HCT116 (cell line): Measurements from ENCODE around the gene PTPRS. TPM values are rescaled to one million over a fixed set of nuclear protein-coding genes. Genes with fewer than 3 reads are reported as not detected.
A peak's percentile ranks its signal among the peaks of the same experiment; 100 is the strongest.

ENCODE experiments used
- ATAC-seq: fragments of 200-7000 bp; cut with Tn5 transposase; 2 replicates; pipeline ENCODE4 v1.9.1; 2020; ENCODE audit warnings: mild to moderate bottlenecking, moderate library complexity
- BruUV-seq: library from RNA; stranded (reverse); fragments of 400-500 nt; replicated peaks from 2 replicates; lab custom pipeline; 2021; lab: Mats Ljungman, UMichigan
- CTCF ChIA-PET: fragments of 300-600 bp; sonication (Branson Sonifier 250); formaldehyde crosslinking; loops from one replicate; lab custom pipeline; 2021; ENCODE audit warnings: antibody characterized with exemption; lab: Charles Lee
- POLR2A ChIA-PET: fragments of 300-600, 350-600 bp; sonication (Branson Sonifier 250); formaldehyde crosslinking; loops from one replicate; lab custom pipeline; 2021; ENCODE audit warnings: antibody characterized with exemption; lab: Charles Lee
- RAD21 ChIA-PET, 2 experiments: fragments of 300-600 bp; sonication (Branson Sonifier 250); formaldehyde crosslinking; loops; one replicate each; lab custom pipeline; 2023; ENCODE audit warnings: low total read pairs in 2 of 2; ENCODE audit not compliant: uncharacterized antibody in 2 of 2, unreplicated experiment in 2 of 2, low non-redundant PET in 1 of 2; lab: Charles Lee
- DNase-seq: peaks from one replicate; pipeline ENCODE4 v3.0.0-alpha.2; 2010; ENCODE audit warnings: low read depth, low spot score
- H2AFZ ChIP-seq: fragments of 200-600 bp; shearing (Covaris generic), sonication (generic); 2 replicates; pipeline ENCODE4 v1.6.1; 2017; ENCODE audit warnings: low read depth, mixed run types, mixed read lengths, antibody characterized with exemption, low read length; ENCODE audit not compliant: poor library complexity, severe bottlenecking
- H3K27ac ChIP-seq: 2 replicates; pipeline ENCODE4 v1.5.1; 2012; ENCODE audit warnings: low read depth, low read length
- H3K27me3 ChIP-seq: fragments of 200-600 bp; sonication (generic); 2 replicates; pipeline ENCODE4 v1.6.1; 2016; ENCODE audit warnings: mixed run types, low read length, mixed read lengths; ENCODE audit not compliant: insufficient read depth
- H3K36me3 ChIP-seq, 2 experiments: fragments of 200-500 bp in 1 of 2; fragments of 200-600 bp in 1 of 2; sonication (Bioruptor generic) in 1 of 2; sonication (generic) in 1 of 2; 2 replicates each; pipeline versions ENCODE4 v1.5.1 to v1.6.1; 2014 to 2016; ENCODE audit warnings: low read length in 2 of 2, inconsistent platforms in 1 of 2, mixed read lengths in 1 of 2, mixed run types in 1 of 2; ENCODE audit not compliant: insufficient read depth in 2 of 2, control insufficient read depth in 1 of 2
- H3K4me1 ChIP-seq, 2 experiments: fragments of 200-600 bp in 1 of 2; sonication (generic) in 1 of 2; 2 replicates each; pipeline versions ENCODE4 v1.5.1 to v1.6.1; 2012 to 2017; ENCODE audit warnings: low read length in 2 of 2, inconsistent platforms in 1 of 2, mild to moderate bottlenecking in 1 of 2, mixed read lengths in 1 of 2, mixed run types in 1 of 2, moderate library complexity in 1 of 2; ENCODE audit not compliant: insufficient read depth in 2 of 2, control insufficient read depth in 1 of 2
- H3K4me2 ChIP-seq: fragments of 200-600 bp; sonication (generic); 2 replicates; pipeline ENCODE4 v1.6.1; 2017; ENCODE audit warnings: mixed run types, low read length, mixed read lengths
- H3K4me3 ChIP-seq, 2 experiments: fragments of 200-600 bp in 1 of 2; sonication (generic) in 1 of 2; replicated peaks in 1 of 2; 2 replicates each; pipeline ENCODE4 v1.5.1; 2011 to 2016; ENCODE audit warnings: low read length in 2 of 2, control low read depth in 1 of 2, low read depth in 1 of 2, mild to moderate bottlenecking in 1 of 2, mixed read lengths in 1 of 2, mixed run types in 1 of 2
- H3K79me2 ChIP-seq: fragments of 200-600 bp; sonication (generic); 2 replicates; pipeline ENCODE4 v1.6.1; 2017; ENCODE audit warnings: mild to moderate bottlenecking, mixed run types, low read length, moderate library complexity, mixed read lengths; ENCODE audit not compliant: insufficient read depth
- H3K9ac ChIP-seq: fragments of 200-600 bp; sonication (generic); 2 replicates; pipeline ENCODE4 v1.6.1; 2016; ENCODE audit warnings: low read length, mixed read lengths
- H3K9me2 ChIP-seq: fragments of 200-600 bp; sonication (generic), shearing (Covaris generic); 2 replicates; pipeline ENCODE4 v1.6.1; 2017; ENCODE audit warnings: mixed run types, mild to moderate bottlenecking, moderate library complexity; ENCODE audit not compliant: insufficient read depth
- H3K9me3 ChIP-seq, 2 experiments: fragments of 200-500 bp in 1 of 2; fragments of 200-600 bp in 1 of 2; sonication (Bioruptor generic) in 1 of 2; sonication (generic) in 1 of 2; 2 replicates each; pipeline ENCODE4 v1.6.1; 2014 to 2017; ENCODE audit warnings: low read length in 2 of 2, mixed read lengths in 2 of 2, inconsistent platforms in 1 of 2, low read depth in 1 of 2, mild to moderate bottlenecking in 1 of 2, mixed run types in 1 of 2, moderate library complexity in 1 of 2; ENCODE audit not compliant: control insufficient read depth in 1 of 2, insufficient read depth in 1 of 2
- H4K20me1 ChIP-seq: fragments of 200-600 bp; sonication (generic), shearing (Covaris generic); 2 replicates; pipeline ENCODE4 v1.6.1; 2017; ENCODE audit warnings: mixed run types, mild to moderate bottlenecking, moderate library complexity; ENCODE audit not compliant: insufficient read depth
- ATF3 ChIP-seq: IDR thresholded peaks from 2 replicates; pipeline ENCODE4 v1.6.1; 2012
- CBX3 ChIP-seq: IDR thresholded peaks from 2 replicates; pipeline ENCODE4 v1.6.1; 2012; ENCODE audit warnings: low read depth
- CEBPB ChIP-seq: IDR thresholded peaks from 2 replicates; pipeline ENCODE4 v1.6.1; 2012; ENCODE audit warnings: low read depth
- CTCF ChIP-seq, 3 experiments: fragments of 200-600 bp in 1 of 3; sonication (generic) in 1 of 3; IDR thresholded peaks in 2 of 3; conservative IDR thresholded peaks in 1 of 3; 2 replicates each; pipeline ENCODE4 v1.5.1; 2012 to 2017; ENCODE audit warnings: low read depth in 2 of 3, low read length in 2 of 3, antibody characterized with exemption in 1 of 3, borderline replicate concordance in 1 of 3, control low read depth in 1 of 3, mild to moderate bottlenecking in 1 of 3, mixed read lengths in 1 of 3, mixed run types in 1 of 3, moderate library complexity in 1 of 3; ENCODE audit not compliant: insufficient read depth in 1 of 3
- EGR1 ChIP-seq: IDR thresholded peaks from 2 replicates; pipeline ENCODE4 v1.6.1; 2012; ENCODE audit warnings: low read depth
- EZH2 ChIP-seq: fragments of 200-600 bp; sonication (generic); IDR thresholded peaks from 2 replicates; pipeline ENCODE4 v1.6.1; 2017; ENCODE audit warnings: antibody characterized with exemption, mixed run types
- EZH2phosphoT487 ChIP-seq: fragments of 200-600 bp; IDR thresholded peaks from 2 replicates; pipeline ENCODE4 v1.6.1; 2018; ENCODE audit warnings: antibody characterized with exemption, borderline replicate concordance
- FOSL1 ChIP-seq: IDR thresholded peaks from 2 replicates; pipeline ENCODE4 v1.6.1; 2012; ENCODE audit warnings: low read depth
- POLR2A ChIP-seq: IDR thresholded peaks from 2 replicates; pipeline ENCODE4 v1.7.0; 2011; ENCODE audit warnings: borderline replicate concordance; ENCODE audit not compliant: insufficient read depth, insufficient read length; ENCODE audit errors: extremely low read depth
- SP1 ChIP-seq: IDR thresholded peaks from 2 replicates; pipeline ENCODE4 v1.6.1; 2012; ENCODE audit warnings: low read depth
- SRF ChIP-seq: IDR thresholded peaks from 2 replicates; pipeline ENCODE4 v1.6.1; 2012; ENCODE audit warnings: low read depth
- TCF7L2 ChIP-seq: IDR thresholded peaks from 2 replicates; pipeline ENCODE4 v1.7.0; 2011; ENCODE audit warnings: borderline replicate concordance, inconsistent platforms; ENCODE audit not compliant: insufficient read depth, insufficient read length; ENCODE audit errors: extremely low read depth
- YY1 ChIP-seq: IDR thresholded peaks from 2 replicates; pipeline ENCODE4 v1.6.1; 2011; ENCODE audit warnings: low read length, low read depth, moderate library complexity, mild to moderate bottlenecking; ENCODE audit not compliant: insufficient replicate concordance; ENCODE audit errors: extremely low read depth
- ZFX ChIP-seq: fragments of 450-650 bp; IDR thresholded peaks from 2 replicates; pipeline ENCODE4 v1.6.1; 2017
- intact Hi-C: fragments of 100-400 bp; cut with micrococcal nuclease; formaldehyde crosslinking; loops from 2 replicates; pipeline ENCODE4 v1.10.0; 2022
- total RNA-seq: library from RNA; stranded (reverse); gene quantifications from one replicate; pipeline ENCODE4 v1.2.1, GENCODE V29; 2021; ENCODE audit not compliant: unreplicated experiment
- TF ChIP-seq, protein P1 (sequence below): IDR thresholded peaks from 2 replicates; pipeline ENCODE4 v1.6.1; 2011; ENCODE audit warnings: mild to moderate bottlenecking, low read length, moderate library complexity; ENCODE audit not compliant: insufficient replicate concordance; ENCODE audit errors: extremely low read depth
- TF ChIP-seq, protein P2 (sequence below): IDR thresholded peaks from 2 replicates; pipeline ENCODE4 v1.6.1; 2012; ENCODE audit warnings: low read depth

PTPRS gene
- total RNA-seq, 1 experiment from 2014 or later: 123 TPM

DNA sequence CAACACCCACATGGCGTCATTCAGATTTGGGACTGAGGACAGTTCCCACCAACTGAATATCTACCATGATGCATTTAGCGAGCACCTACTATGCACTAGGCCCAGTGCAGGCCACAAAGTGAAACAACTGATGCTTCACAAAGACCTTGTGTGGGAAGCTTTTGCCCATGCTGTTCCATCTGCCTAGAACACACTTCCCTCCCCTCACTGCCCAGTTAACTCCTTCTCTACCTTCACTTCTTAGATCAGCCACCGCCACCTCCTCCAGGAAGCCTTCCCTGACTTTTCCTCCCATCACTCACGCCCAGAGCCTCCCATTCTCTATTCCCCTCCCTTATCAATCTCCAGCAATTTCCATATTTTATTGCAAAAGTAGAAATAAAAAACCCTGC lies 25.7 kb downstream of the PTPRS start (continued):
- TF ChIP-seq, protein P1, sequence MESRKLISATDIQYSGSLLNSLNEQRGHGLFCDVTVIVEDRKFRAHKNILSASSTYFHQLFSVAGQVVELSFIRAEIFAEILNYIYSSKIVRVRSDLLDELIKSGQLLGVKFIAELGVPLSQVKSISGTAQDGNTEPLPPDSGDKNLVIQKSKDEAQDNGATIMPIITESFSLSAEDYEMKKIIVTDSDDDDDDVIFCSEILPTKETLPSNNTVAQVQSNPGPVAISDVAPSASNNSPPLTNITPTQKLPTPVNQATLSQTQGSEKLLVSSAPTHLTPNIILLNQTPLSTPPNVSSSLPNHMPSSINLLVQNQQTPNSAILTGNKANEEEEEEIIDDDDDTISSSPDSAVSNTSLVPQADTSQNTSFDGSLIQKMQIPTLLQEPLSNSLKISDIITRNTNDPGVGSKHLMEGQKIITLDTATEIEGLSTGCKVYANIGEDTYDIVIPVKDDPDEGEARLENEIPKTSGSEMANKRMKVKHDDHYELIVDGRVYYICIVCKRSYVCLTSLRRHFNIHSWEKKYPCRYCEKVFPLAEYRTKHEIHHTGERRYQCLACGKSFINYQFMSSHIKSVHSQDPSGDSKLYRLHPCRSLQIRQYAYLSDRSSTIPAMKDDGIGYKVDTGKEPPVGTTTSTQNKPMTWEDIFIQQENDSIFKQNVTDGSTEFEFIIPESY: no peak
- no peak for TF ChIP-seq ZFX
- no peak for TF ChIP-seq SRF
- TF ChIP-seq CEBPB: no peak
- no peak for TF ChIP-seq FOSL1
- no peak for TF ChIP-seq ATF3
- TF ChIP-seq POLR2A: no peak
- no peak for TF ChIP-seq CBX3
- no peak for TF ChIP-seq EZH2
- TF ChIP-seq EZH2phosphoT487: no peak

GRCh38 chr19:5314012-5314906 lies 26.4 kb downstream of the PTPRS start:
- H4K20me1 ChIP-seq: no peaks in the 10 kb centered on the region
- H2AFZ ChIP-seq: no peak overlapping the region
- H3K27ac ChIP-seq: no peak overlapping the region
- intact Hi-C loops: no loop called here
- ChIA-PET POLR2A (no interaction called here), CTCF (no interaction called here), RAD21 (no interaction called here)
- no peak overlapping the region for H3K4me3 ChIP-seq
- no peak overlapping the region for H3K9ac ChIP-seq
- BruUV-seq: no TSS peak
- peak overlapping the region; percentile 37 for H3K4me2 ChIP-seq
- H3K9me3 ChIP-seq: no peaks in the 10 kb centered on the region
- H3K4me1 ChIP-seq: peaks cover 3 to 21% of the 10 kb centered on the region in 2 experiments; a peak in 3 of 4 replicates
- no peaks in the 10 kb centered on the region for H3K36me3 ChIP-seq
- DNase-seq: no peak
- no peak; the same call in 1 of the 2 replicates for ATAC-seq
- H3K27me3 ChIP-seq: no peaks in the 10 kb centered on the region
- no peaks in the 10 kb centered on the region for H3K9me2 ChIP-seq
- H3K79me2 ChIP-seq: no peaks in the 10 kb centered on the region
- TF ChIP-seq EZH2 (no peak), ZFX (no peak), YY1 (no peak), SP1 (no peak), TCF7L2 (no peak), EZH2phosphoT487 (no peak), CTCF (IDR thresholded peaks at IDR 0.05 in 2 of 3, conservative IDR thresholded peaks at IDR 0.05 in 1 of 3; ENCODE audit: borderline replicate concordance in 1 of 3, insufficient read depth in 1 of 3, low read depth in 2 of 3, low read length in 2 of 3) (no peak), SRF (no peak), ATF3 (no peak), EGR1 (no peak)
- TF ChIP-seq, protein P2, sequence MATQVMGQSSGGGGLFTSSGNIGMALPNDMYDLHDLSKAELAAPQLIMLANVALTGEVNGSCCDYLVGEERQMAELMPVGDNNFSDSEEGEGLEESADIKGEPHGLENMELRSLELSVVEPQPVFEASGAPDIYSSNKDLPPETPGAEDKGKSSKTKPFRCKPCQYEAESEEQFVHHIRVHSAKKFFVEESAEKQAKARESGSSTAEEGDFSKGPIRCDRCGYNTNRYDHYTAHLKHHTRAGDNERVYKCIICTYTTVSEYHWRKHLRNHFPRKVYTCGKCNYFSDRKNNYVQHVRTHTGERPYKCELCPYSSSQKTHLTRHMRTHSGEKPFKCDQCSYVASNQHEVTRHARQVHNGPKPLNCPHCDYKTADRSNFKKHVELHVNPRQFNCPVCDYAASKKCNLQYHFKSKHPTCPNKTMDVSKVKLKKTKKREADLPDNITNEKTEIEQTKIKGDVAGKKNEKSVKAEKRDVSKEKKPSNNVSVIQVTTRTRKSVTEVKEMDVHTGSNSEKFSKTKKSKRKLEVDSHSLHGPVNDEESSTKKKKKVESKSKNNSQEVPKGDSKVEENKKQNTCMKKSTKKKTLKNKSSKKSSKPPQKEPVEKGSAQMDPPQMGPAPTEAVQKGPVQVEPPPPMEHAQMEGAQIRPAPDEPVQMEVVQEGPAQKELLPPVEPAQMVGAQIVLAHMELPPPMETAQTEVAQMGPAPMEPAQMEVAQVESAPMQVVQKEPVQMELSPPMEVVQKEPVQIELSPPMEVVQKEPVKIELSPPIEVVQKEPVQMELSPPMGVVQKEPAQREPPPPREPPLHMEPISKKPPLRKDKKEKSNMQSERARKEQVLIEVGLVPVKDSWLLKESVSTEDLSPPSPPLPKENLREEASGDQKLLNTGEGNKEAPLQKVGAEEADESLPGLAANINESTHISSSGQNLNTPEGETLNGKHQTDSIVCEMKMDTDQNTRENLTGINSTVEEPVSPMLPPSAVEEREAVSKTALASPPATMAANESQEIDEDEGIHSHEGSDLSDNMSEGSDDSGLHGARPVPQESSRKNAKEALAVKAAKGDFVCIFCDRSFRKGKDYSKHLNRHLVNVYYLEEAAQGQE: no peak
